GM12878 (cell line): ENCODE results near the gene STAT5B. TPM values are rescaled to one million over a fixed set of nuclear protein-coding genes. Genes with fewer than 3 reads are reported as not detected.

Source experiments
- ATF7 ChIP-seq: fragments of 450-650 bp; IDR thresholded peaks from 2 replicates; pipeline ENCODE4 v1.6.1; 2016; ENCODE audit warnings: low read depth, mild to moderate bottlenecking
- BRCA1 ChIP-seq: IDR thresholded peaks from 2 replicates; pipeline ENCODE4 v1.6.1; 2011; ENCODE audit warnings: low read depth, low read length, improper control_type of control experiment
- CREB1 ChIP-seq: IDR thresholded peaks from 2 replicates; pipeline ENCODE4 v1.6.1; 2012; ENCODE audit warnings: low read depth, mild to moderate bottlenecking, inconsistent platforms
- EP300 ChIP-seq, 2 experiments: fragments of 150-350 bp in 1 of 2; IDR thresholded peaks; 2 replicates each; pipeline ENCODE4 v1.6.1; 2011 to 2012; ENCODE audit warnings: low read depth in 2 of 2, low read length in 2 of 2, borderline replicate concordance in 1 of 2, improper control_type of control experiment in 1 of 2, inconsistent platforms in 1 of 2; ENCODE audit not compliant: control insufficient read depth in 1 of 2
- GABPA ChIP-seq: IDR thresholded peaks from 2 replicates; pipeline ENCODE4 v1.6.1; 2014; ENCODE audit warnings: antibody characterized with exemption, low read depth, mild to moderate bottlenecking, inconsistent platforms
- MEF2A ChIP-seq: IDR thresholded peaks from 2 replicates; pipeline ENCODE4 v1.6.1; 2011; ENCODE audit warnings: low read depth, mild to moderate bottlenecking, low read length, moderate library complexity; ENCODE audit not compliant: insufficient read depth
- PAX8 ChIP-seq: fragments of 450-650 bp; IDR thresholded peaks from 2 replicates; pipeline ENCODE4 v1.6.1; 2017; ENCODE audit warnings: mild to moderate bottlenecking, moderate library complexity
- RCOR1 ChIP-seq: conservative IDR thresholded peaks from 2 replicates; pipeline ENCODE4 v1.6.1; 2012; ENCODE audit warnings: low read depth, low read length, improper control_type of control experiment
- RELA ChIP-seq: fragments of 450-650 bp; IDR thresholded peaks from 2 replicates; pipeline ENCODE4 v1.8.0; 2014; ENCODE audit warnings: borderline replicate concordance; ENCODE audit not compliant: partially characterized antibody
- RUNX3 ChIP-seq: IDR thresholded peaks from 2 replicates; pipeline ENCODE4 v1.6.1; 2012; ENCODE audit warnings: low read length, inconsistent platforms
- SIN3A ChIP-seq: IDR thresholded peaks from 2 replicates; pipeline ENCODE4 v1.6.1; 2012; ENCODE audit warnings: low read depth, low read length, improper control_type of control experiment
- SKIL ChIP-seq: fragments of 450-650 bp; IDR thresholded peaks from 2 replicates; pipeline ENCODE4 v1.6.1; 2017; ENCODE audit warnings: mild to moderate bottlenecking, low read depth, inconsistent platforms; ENCODE audit not compliant: poor library complexity, severe bottlenecking
- SP1 ChIP-seq: IDR thresholded peaks from one replicate; pipeline ENCODE4 v1.6.1; 2011; ENCODE audit warnings: low read depth, low read length
- STAT3 ChIP-seq: IDR thresholded peaks from 2 replicates; pipeline ENCODE4 v1.6.1; 2011; ENCODE audit warnings: low read depth, low read length, improper control_type of control experiment
- ZNF217 ChIP-seq: fragments of 450-650 bp; IDR thresholded peaks from 2 replicates; pipeline ENCODE4 v1.6.1; 2017; ENCODE audit warnings: antibody characterized with exemption, mild to moderate bottlenecking
- polyA plus RNA-seq, 11 experiments: library from polyadenylated mRNA; depleted of rRNA in 4 of 11; unstranded in 6 of 11; stranded (reverse) in 5 of 11; fragments of >200 nt; fragmentation: Nextera tagmentation in 4 of 11; fragmentation: Illumina TruSeq in 1 of 11; extraction: Ambion mirVana in 4 of 11; extraction: Trizol in 1 of 11; gene quantifications; 1 replicate in 1 of 11; 2 replicates in 10 of 11; pipeline versions ENCODE4 v1.2.1 to v1.2.3, GENCODE V29; 2011 to 2016; ENCODE audit warnings: inconsistent platforms in 2 of 11, missing spikeins in 2 of 11, low read depth in 1 of 11
- total RNA-seq, 4 experiments: library from RNA; depleted of rRNA in 3 of 4; stranded (reverse); fragments of >200 nt in 3 of 4; fragmentation: Illumina TruSeq in 1 of 4; extraction: Trizol in 1 of 4; gene quantifications; 2 replicates each; pipeline versions ENCODE4 v1.2.1 to v1.2.3, GENCODE V29; 2013 to 2021
- TF ChIP-seq, protein P1 (sequence below): fragments of 450-650 bp; IDR thresholded peaks from 2 replicates; pipeline ENCODE4 v1.6.1; 2017; ENCODE audit warnings: mild to moderate bottlenecking, moderate library complexity
- TF ChIP-seq, protein P2 (sequence below): fragments of 450-650 bp; IDR thresholded peaks from 2 replicates; pipeline ENCODE4 v1.6.1; 2017; ENCODE audit warnings: low read depth, mild to moderate bottlenecking, moderate library complexity
- TF ChIP-seq, protein P3 (sequence below): IDR thresholded peaks from 2 replicates; pipeline ENCODE4 v1.6.1; 2012; ENCODE audit warnings: mild to moderate bottlenecking, low read depth, low read length

STAT5B gene
- total and polyA plus RNA-seq, 10 of the 15 experiments (the other 5 are each of a cell fraction or from before 2014, with no cell fraction given), result 11.0 to 69.6 (median 46.7) TPM

DNA sequence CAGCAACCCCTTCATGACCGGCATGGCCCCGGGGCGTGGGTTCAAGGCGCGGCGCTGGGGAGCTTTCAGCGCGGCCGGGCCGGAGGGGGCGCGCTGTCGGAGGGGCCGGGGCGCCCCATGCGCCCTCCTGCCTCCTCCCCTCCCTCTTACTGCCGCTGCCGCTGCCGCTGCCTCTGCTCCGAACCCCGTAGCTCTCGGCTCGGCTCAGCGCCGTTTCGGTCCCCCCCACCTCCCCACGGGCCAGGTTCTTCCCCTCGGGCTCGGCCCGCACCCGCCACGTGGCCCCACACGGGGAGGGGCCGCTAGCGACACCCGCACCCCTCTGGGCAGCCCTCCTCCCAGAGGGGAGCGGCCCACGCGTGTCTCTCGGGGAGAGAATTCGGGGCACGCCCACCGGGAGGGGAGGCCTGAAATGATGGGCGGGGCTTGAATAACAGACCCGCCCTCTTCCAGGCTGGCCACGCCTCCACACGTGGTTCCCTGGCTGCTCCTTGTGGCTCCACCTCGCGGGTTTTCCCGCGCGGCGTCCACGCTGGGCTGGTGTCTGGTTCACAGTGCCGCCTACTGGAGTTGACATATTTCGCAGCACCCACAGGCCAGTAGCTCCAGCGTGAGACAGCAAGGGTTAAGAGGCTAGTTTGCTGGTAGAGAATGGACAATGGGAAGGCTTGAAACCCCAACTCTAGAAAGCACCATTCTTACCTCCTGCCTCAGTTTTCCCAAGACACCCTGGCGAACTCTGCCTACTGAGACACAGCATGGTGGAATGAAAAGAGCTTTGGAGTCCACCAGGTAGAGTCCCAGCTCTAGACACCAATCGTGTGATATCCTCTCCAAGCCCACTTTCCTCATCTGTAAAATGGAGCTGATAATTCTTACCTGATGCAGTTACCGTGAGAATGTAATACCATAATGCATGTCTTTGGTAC lies 95.0 kb downstream of the STAT5B start, which contains the start of gene KCNH4 (continued):
- TF ChIP-seq SKIL, result no peak
- TF ChIP-seq RCOR1, result no peak
- TF ChIP-seq RUNX3, result peak; percentile 58; the same call in 1 of the 2 replicates
- TF ChIP-seq, protein P1, sequence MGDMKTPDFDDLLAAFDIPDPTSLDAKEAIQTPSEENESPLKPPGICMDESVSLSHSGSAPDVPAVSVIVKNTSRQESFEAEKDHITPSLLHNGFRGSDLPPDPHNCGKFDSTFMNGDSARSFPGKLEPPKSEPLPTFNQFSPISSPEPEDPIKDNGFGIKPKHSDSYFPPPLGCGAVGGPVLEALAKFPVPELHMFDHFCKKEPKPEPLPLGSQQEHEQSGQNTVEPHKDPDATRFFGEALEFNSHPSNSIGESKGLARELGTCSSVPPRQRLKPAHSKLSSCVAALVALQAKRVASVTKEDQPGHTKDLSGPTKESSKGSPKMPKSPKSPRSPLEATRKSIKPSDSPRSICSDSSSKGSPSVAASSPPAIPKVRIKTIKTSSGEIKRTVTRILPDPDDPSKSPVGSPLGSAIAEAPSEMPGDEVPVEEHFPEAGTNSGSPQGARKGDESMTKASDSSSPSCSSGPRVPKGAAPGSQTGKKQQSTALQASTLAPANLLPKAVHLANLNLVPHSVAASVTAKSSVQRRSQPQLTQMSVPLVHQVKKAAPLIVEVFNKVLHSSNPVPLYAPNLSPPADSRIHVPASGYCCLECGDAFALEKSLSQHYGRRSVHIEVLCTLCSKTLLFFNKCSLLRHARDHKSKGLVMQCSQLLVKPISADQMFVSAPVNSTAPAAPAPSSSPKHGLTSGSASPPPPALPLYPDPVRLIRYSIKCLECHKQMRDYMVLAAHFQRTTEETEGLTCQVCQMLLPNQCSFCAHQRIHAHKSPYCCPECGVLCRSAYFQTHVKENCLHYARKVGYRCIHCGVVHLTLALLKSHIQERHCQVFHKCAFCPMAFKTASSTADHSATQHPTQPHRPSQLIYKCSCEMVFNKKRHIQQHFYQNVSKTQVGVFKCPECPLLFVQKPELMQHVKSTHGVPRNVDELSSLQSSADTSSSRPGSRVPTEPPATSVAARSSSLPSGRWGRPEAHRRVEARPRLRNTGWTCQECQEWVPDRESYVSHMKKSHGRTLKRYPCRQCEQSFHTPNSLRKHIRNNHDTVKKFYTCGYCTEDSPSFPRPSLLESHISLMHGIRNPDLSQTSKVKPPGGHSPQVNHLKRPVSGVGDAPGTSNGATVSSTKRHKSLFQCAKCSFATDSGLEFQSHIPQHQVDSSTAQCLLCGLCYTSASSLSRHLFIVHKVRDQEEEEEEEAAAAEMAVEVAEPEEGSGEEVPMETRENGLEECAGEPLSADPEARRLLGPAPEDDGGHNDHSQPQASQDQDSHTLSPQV, result no peak
- TF ChIP-seq, protein P2, sequence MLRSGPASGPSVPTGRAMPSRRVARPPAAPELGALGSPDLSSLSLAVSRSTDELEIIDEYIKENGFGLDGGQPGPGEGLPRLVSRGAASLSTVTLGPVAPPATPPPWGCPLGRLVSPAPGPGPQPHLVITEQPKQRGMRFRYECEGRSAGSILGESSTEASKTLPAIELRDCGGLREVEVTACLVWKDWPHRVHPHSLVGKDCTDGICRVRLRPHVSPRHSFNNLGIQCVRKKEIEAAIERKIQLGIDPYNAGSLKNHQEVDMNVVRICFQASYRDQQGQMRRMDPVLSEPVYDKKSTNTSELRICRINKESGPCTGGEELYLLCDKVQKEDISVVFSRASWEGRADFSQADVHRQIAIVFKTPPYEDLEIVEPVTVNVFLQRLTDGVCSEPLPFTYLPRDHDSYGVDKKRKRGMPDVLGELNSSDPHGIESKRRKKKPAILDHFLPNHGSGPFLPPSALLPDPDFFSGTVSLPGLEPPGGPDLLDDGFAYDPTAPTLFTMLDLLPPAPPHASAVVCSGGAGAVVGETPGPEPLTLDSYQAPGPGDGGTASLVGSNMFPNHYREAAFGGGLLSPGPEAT, result peak; percentile 35; the same call in 1 of the 2 replicates
- TF ChIP-seq, protein P3, sequence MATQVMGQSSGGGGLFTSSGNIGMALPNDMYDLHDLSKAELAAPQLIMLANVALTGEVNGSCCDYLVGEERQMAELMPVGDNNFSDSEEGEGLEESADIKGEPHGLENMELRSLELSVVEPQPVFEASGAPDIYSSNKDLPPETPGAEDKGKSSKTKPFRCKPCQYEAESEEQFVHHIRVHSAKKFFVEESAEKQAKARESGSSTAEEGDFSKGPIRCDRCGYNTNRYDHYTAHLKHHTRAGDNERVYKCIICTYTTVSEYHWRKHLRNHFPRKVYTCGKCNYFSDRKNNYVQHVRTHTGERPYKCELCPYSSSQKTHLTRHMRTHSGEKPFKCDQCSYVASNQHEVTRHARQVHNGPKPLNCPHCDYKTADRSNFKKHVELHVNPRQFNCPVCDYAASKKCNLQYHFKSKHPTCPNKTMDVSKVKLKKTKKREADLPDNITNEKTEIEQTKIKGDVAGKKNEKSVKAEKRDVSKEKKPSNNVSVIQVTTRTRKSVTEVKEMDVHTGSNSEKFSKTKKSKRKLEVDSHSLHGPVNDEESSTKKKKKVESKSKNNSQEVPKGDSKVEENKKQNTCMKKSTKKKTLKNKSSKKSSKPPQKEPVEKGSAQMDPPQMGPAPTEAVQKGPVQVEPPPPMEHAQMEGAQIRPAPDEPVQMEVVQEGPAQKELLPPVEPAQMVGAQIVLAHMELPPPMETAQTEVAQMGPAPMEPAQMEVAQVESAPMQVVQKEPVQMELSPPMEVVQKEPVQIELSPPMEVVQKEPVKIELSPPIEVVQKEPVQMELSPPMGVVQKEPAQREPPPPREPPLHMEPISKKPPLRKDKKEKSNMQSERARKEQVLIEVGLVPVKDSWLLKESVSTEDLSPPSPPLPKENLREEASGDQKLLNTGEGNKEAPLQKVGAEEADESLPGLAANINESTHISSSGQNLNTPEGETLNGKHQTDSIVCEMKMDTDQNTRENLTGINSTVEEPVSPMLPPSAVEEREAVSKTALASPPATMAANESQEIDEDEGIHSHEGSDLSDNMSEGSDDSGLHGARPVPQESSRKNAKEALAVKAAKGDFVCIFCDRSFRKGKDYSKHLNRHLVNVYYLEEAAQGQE, result no peak
- peak; percentile 67; the same call in 1 of the 2 replicates for TF ChIP-seq SIN3A
- no peak for TF ChIP-seq ATF7
- no peak for TF ChIP-seq ZNF217
- no peak for TF ChIP-seq PAX8
- no peak for TF ChIP-seq CREB1
- TF ChIP-seq GABPA, result no peak
- no peak for TF ChIP-seq EP300 (IDR thresholded peaks at IDR 0.05; ENCODE audit: borderline replicate concordance in 1 of 2, control insufficient read depth in 1 of 2, low read depth in 2 of 2, low read length in 2 of 2)
- TF ChIP-seq MEF2A, result no peak
- TF ChIP-seq STAT3, result no peak
- peak; percentile 82 for TF ChIP-seq RELA
- peak; percentile 55 for TF ChIP-seq SP1
- TF ChIP-seq BRCA1, result no peak
